ENCODE data around the gene CCDC7. TPM values are rescaled to one million over a fixed set of nuclear protein-coding genes. Genes with fewer than 3 reads are reported as not detected.

The CCDC7 gene
- total RNA-seq, 2 donors from 2014 or later, result 12.9 to 19.8 TPM

DNA sequence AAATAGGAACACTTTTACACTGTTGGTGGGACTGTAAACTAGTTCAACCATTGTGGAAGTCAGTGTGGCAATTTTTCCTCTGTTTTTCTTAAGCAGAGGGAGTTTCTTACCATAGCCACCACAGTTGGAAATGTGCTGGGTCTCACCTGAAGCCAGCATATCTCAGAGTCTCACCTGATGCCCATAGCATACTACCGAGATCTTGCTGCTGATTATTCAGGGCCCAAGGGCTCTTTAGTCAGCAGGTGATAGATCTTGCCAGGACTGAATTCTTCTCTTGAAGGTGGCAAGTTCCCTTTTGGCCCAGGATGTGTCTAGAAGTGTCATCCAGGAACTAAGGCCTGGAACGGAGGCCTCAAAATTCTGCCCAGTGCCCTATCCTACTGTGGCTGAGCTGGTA lies 215.4 kb downstream of the CCDC7 start:
- Histone ChIP-seq H3K4me1 (replicated peaks) (no peaks in the 10 kb centered on the region), H3K36me3 (no peaks in the 10 kb centered on the region), H3K27me3 (replicated peaks; ENCODE audit: insufficient read depth) (no peaks in the 10 kb centered on the region), H3K4me3 (no peak overlapping the region), H3K9me3 (no peaks in the 10 kb centered on the region), H3K27ac (no peak overlapping the region)
- TF ChIP-seq POLR2A (IDR thresholded peaks at IDR 0.05) (no peak), POLR2AphosphoS5 (IDR thresholded peaks at IDR 0.05) (no peak)
- TF ChIP-seq, protein P1, sequence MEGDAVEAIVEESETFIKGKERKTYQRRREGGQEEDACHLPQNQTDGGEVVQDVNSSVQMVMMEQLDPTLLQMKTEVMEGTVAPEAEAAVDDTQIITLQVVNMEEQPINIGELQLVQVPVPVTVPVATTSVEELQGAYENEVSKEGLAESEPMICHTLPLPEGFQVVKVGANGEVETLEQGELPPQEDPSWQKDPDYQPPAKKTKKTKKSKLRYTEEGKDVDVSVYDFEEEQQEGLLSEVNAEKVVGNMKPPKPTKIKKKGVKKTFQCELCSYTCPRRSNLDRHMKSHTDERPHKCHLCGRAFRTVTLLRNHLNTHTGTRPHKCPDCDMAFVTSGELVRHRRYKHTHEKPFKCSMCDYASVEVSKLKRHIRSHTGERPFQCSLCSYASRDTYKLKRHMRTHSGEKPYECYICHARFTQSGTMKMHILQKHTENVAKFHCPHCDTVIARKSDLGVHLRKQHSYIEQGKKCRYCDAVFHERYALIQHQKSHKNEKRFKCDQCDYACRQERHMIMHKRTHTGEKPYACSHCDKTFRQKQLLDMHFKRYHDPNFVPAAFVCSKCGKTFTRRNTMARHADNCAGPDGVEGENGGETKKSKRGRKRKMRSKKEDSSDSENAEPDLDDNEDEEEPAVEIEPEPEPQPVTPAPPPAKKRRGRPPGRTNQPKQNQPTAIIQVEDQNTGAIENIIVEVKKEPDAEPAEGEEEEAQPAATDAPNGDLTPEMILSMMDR (IDR thresholded peaks at IDR 0.05), result no peak
- intact Hi-C loops (cut with DNase I), result no loop called here
- no peak for DNase-seq (ENCODE audit: low spot score)
- 100% methylated on average over 2 of the region's 2 CpGs for WGBS

GRCh38 chr10:32680803-32681557 lies 235.0 kb downstream of the CCDC7 start:
- intact Hi-C loops (cut with DNase I), result no loop called here
- Histone ChIP-seq H3K36me3 (no peaks in the 10 kb centered on the region), H3K4me1 (replicated peaks) (no peaks in the 10 kb centered on the region), H3K4me3 (no peak overlapping the region), H3K27ac (no peak overlapping the region), H3K9me3 (no peaks in the 10 kb centered on the region), H3K27me3 (replicated peaks; ENCODE audit: insufficient read depth) (no peaks in the 10 kb centered on the region)
- DNase-seq (ENCODE audit: low spot score), result no peak
- 71% methylated on average over 4 of the region's 4 CpGs for WGBS
- TF ChIP-seq POLR2A (IDR thresholded peaks at IDR 0.05) (no peak), POLR2AphosphoS5 (IDR thresholded peaks at IDR 0.05) (no peak)
- TF ChIP-seq, protein P1 (IDR thresholded peaks at IDR 0.05), result no peak

- H3K4me1 ChIP-seq (replicated peaks), result no peaks in the 10 kb centered on the region
- TF ChIP-seq POLR2AphosphoS5 (IDR thresholded peaks at IDR 0.05) (no peak), POLR2A (IDR thresholded peaks at IDR 0.05) (no peak)
- TF ChIP-seq, protein P1 (IDR thresholded peaks at IDR 0.05), result no peak
- no peaks in the 10 kb centered on the region for H3K36me3 ChIP-seq
- no peak for DNase-seq (ENCODE audit: low spot score)
- H3K9me3 ChIP-seq, result no peaks in the 10 kb centered on the region
- no peak overlapping the region for H3K27ac ChIP-seq
- WGBS, result 88% methylated on average over 2 of the region's 2 CpGs
- intact Hi-C loops (cut with DNase I), result no loop called here
- no peak overlapping the region for H3K4me3 ChIP-seq
- no peaks in the 10 kb centered on the region for H3K27me3 ChIP-seq (replicated peaks; ENCODE audit: insufficient read depth)
These were observed 238.4 kb downstream of the CCDC7 start for GRCh38 chr10:32684291-32684690.

DNA sequence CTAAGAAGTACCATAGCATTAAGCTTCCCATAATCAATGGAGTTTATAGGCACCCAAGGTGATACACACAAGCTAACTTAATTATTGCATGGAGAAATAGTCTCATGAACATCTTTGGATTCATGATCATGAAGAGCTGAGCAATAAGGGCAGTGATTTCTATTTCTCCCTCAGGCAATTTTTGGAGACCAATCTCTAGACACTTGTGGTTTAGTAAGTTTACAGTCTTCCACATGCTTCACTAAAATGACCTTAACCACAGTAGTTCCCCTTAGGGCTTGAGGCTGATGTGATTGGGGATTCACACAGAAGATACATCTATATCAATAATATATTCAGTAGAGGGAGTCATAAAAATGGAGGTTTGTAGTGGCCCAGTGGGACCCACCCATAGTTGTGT lies 241.2 kb downstream of the CCDC7 start:
- H3K27ac ChIP-seq, result no peak overlapping the region
- no peaks in the 10 kb centered on the region for H3K9me3 ChIP-seq
- TF ChIP-seq POLR2AphosphoS5 (IDR thresholded peaks at IDR 0.05) (no peak), POLR2A (IDR thresholded peaks at IDR 0.05) (no peak)
- TF ChIP-seq, protein P1 (IDR thresholded peaks at IDR 0.05), result no peak
- no peaks in the 10 kb centered on the region for H3K27me3 ChIP-seq (replicated peaks; ENCODE audit: insufficient read depth)
- intact Hi-C loops (cut with DNase I), result no loop called here
- DNase-seq (ENCODE audit: low spot score), result no peak
- H3K4me1 ChIP-seq (replicated peaks), result no peaks in the 10 kb centered on the region
- H3K4me3 ChIP-seq, result no peak overlapping the region
- no peaks in the 10 kb centered on the region for H3K36me3 ChIP-seq

- no peaks in the 10 kb centered on the region for H3K4me1 ChIP-seq (replicated peaks)
- intact Hi-C loops (cut with DNase I), result no loop called here
- DNase-seq (ENCODE audit: low spot score), result no peak
- TF ChIP-seq POLR2AphosphoS5 (IDR thresholded peaks at IDR 0.05) (no peak), POLR2A (IDR thresholded peaks at IDR 0.05) (no peak)
- TF ChIP-seq, protein P1 (IDR thresholded peaks at IDR 0.05), result no peak
- H3K9me3 ChIP-seq, result no peaks in the 10 kb centered on the region
- H3K36me3 ChIP-seq, result no peaks in the 10 kb centered on the region
- H3K27ac ChIP-seq, result no peak overlapping the region
- 80% methylated on average over 2 of the region's 2 CpGs for WGBS
- no peaks in the 10 kb centered on the region for H3K27me3 ChIP-seq (replicated peaks; ENCODE audit: insufficient read depth)
- no peak overlapping the region for H3K4me3 ChIP-seq
These were observed 241.6 kb downstream of the CCDC7 start for GRCh38 chr10:32687546-32687945.

Data from prostate gland (tissue), 2 donors.